ENCODE results near the gene AKAP8L. TPM values are rescaled to one million over a fixed set of nuclear protein-coding genes. Genes with fewer than 3 reads are reported as not detected.
A peak's percentile ranks its signal among the peaks of the same experiment; 100 is the strongest.

AKAP8L gene, protein sequence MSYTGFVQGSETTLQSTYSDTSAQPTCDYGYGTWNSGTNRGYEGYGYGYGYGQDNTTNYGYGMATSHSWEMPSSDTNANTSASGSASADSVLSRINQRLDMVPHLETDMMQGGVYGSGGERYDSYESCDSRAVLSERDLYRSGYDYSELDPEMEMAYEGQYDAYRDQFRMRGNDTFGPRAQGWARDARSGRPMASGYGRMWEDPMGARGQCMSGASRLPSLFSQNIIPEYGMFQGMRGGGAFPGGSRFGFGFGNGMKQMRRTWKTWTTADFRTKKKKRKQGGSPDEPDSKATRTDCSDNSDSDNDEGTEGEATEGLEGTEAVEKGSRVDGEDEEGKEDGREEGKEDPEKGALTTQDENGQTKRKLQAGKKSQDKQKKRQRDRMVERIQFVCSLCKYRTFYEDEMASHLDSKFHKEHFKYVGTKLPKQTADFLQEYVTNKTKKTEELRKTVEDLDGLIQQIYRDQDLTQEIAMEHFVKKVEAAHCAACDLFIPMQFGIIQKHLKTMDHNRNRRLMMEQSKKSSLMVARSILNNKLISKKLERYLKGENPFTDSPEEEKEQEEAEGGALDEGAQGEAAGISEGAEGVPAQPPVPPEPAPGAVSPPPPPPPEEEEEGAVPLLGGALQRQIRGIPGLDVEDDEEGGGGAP
- total RNA-seq = 154 and 163 TPM in 2 replicates
- long read RNA-seq, partial matches to known transcripts = 5 of 9 reads
- long read RNA-seq, other reads (novel, unspliced or antisense) = 3 of 9 reads

DNA sequence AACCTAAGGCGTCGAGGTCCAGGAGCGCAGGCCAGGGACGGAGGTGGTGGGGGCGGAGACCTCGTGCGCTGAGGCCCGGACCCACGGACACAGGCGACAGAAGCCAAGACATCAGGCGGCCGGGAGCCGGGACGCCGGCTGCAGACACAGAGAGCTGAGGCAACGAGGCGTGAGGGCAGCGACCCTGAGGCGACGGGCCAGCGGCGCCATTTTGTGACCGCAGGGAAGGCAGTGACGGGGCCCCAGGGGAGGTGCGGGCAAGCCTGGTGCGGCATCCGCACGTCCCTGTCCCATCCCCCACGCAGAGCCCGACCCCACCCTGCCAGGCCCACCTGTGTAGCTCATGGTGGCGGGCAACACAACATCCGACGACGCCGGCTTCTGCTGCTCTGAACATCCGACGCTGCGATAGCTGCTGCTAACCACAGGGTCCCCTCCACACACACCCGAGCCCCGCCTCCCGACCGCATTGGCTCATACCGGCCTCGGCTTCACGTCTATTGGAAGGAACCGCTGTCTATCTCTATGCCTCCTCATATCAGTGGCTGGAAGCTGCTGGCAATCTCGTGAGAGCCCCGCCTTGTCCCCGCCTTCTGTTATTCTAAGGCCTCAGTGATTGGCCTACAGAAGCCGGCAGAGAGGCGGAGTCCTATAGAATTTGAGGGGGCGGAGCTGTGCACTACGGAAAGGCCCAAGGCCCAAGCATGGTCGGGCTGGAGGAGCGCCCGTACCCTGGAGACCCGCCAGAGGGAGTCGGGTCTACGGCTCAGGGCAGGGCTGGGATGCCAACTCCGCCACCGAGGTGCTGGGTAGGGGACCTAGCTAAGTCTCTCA, at the start of gene AKAP8L:
Gene AKAP8L (minus strand): TSS at position 410 of the 834 bp plus-strand sequence. CDS start 65 bp downstream, at position 345.
- peak within 1 kb of the TSS; percentile 99 for H3K4me3 Mint-ChIP-seq
- H3K4me1 Mint-ChIP-seq = peaks cover 32% of the 10 kb centered on the region
- H3K9me3 Mint-ChIP-seq = no peaks in the 10 kb centered on the region
- DNase-seq (ENCODE audit: low read depth, low spot score) = peak; percentile 97
- H3K27me3 Mint-ChIP-seq (ENCODE audit: low read depth) = peaks cover 4% of the 10 kb centered on the region
- H3K27ac Mint-ChIP-seq (ENCODE audit: unreplicated experiment) = peak within 1 kb of the TSS; percentile 99
- TF ChIP-seq, protein P1, sequence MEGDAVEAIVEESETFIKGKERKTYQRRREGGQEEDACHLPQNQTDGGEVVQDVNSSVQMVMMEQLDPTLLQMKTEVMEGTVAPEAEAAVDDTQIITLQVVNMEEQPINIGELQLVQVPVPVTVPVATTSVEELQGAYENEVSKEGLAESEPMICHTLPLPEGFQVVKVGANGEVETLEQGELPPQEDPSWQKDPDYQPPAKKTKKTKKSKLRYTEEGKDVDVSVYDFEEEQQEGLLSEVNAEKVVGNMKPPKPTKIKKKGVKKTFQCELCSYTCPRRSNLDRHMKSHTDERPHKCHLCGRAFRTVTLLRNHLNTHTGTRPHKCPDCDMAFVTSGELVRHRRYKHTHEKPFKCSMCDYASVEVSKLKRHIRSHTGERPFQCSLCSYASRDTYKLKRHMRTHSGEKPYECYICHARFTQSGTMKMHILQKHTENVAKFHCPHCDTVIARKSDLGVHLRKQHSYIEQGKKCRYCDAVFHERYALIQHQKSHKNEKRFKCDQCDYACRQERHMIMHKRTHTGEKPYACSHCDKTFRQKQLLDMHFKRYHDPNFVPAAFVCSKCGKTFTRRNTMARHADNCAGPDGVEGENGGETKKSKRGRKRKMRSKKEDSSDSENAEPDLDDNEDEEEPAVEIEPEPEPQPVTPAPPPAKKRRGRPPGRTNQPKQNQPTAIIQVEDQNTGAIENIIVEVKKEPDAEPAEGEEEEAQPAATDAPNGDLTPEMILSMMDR (conservative IDR thresholded peaks at IDR 0.05) = peak; percentile 81
- peaks cover 22% of the 10 kb centered on the region for H3K36me3 Mint-ChIP-seq (ENCODE audit: low read depth)

DNA sequence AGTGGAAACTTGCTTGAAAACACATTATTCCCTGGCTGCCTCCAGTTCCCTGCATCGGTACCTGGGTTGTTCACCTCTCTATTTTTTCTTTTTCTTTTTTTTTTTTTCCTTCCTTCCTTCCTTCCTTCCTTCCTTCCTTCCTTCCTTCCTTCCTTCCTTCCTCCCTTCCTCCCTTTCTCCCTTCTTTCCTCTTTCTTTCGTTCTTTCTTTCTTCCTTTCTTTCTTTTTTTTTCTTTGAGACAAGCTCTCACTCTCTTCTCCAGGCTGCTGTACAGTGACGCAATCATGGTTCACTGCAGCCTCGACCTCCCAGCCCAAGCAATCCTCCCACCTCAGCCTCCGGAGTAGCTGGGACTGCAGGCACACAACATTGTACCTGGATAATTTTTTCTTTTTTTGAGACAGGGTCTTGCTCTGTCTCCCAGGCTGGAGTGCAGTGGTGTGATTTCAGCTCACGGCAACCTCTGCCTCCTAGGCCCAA, 49.0 kb upstream of the AKAP8L start:
- H3K27ac Mint-ChIP-seq (ENCODE audit: unreplicated experiment) = no peak overlapping the region
- no peaks in the 10 kb centered on the region for H3K36me3 Mint-ChIP-seq (ENCODE audit: low read depth)
- H3K9me3 Mint-ChIP-seq = peaks cover 1% of the 10 kb centered on the region
- H3K27me3 Mint-ChIP-seq (ENCODE audit: low read depth) = peaks cover 70% of the 10 kb centered on the region
- TF ChIP-seq, protein P1 (conservative IDR thresholded peaks at IDR 0.05) = no peak
- no peak for DNase-seq (ENCODE audit: low read depth, low spot score)
- no peak overlapping the region for H3K4me3 Mint-ChIP-seq
- H3K4me1 Mint-ChIP-seq = no peaks in the 10 kb centered on the region

DNA sequence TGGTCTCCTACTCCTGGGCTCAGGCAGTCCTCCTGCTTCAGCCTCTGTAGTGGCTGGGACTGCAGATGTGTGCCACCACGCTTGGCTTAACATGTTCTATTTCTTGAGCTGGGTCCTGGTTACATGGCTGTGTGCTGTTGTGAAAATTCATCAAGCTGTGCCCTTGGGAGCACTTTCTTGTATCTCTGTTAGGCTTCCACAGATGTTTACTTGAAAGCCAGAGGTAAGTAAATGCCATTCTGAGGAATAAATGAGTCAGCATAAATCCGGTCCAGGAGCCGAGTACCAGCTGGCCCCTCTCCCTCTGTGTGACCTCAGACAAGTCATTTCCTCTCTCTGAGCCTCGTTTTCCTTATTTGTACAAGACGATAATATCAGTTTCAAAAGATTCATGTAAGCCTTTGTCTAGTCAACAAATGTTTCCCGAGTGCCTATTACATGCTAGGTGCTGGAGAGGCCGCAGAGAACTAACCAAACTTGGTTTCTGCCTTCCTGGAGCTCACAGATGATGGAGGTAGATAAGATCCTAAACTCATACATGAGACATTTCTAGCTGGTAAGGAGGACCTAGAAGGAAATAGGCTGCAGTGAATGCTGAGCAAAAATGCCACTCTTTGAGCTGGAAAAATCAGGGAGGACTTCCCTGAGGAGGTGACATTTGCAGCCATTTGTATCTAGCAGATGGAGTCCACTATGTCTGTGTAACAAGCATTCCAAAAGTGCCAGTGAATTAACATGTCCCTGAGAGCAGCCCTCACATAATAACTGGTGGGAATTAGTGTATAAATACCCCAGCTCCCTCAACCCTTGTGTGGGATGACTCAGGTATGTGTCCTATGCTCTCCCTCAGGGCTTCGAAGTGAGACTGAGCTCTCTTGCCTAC, 48.3 kb upstream of the AKAP8L start:
- H3K4me1 Mint-ChIP-seq = no peaks in the 10 kb centered on the region
- H3K4me3 Mint-ChIP-seq = no peak overlapping the region
- H3K36me3 Mint-ChIP-seq (ENCODE audit: low read depth) = no peaks in the 10 kb centered on the region
- no peaks in the 10 kb centered on the region for H3K9me3 Mint-ChIP-seq
- TF ChIP-seq, protein P1 (conservative IDR thresholded peaks at IDR 0.05) = no peak
- no peak for DNase-seq (ENCODE audit: low read depth, low spot score)
- H3K27ac Mint-ChIP-seq (ENCODE audit: unreplicated experiment) = no peak overlapping the region
- H3K27me3 Mint-ChIP-seq (ENCODE audit: low read depth) = peaks cover 74% of the 10 kb centered on the region

DNA sequence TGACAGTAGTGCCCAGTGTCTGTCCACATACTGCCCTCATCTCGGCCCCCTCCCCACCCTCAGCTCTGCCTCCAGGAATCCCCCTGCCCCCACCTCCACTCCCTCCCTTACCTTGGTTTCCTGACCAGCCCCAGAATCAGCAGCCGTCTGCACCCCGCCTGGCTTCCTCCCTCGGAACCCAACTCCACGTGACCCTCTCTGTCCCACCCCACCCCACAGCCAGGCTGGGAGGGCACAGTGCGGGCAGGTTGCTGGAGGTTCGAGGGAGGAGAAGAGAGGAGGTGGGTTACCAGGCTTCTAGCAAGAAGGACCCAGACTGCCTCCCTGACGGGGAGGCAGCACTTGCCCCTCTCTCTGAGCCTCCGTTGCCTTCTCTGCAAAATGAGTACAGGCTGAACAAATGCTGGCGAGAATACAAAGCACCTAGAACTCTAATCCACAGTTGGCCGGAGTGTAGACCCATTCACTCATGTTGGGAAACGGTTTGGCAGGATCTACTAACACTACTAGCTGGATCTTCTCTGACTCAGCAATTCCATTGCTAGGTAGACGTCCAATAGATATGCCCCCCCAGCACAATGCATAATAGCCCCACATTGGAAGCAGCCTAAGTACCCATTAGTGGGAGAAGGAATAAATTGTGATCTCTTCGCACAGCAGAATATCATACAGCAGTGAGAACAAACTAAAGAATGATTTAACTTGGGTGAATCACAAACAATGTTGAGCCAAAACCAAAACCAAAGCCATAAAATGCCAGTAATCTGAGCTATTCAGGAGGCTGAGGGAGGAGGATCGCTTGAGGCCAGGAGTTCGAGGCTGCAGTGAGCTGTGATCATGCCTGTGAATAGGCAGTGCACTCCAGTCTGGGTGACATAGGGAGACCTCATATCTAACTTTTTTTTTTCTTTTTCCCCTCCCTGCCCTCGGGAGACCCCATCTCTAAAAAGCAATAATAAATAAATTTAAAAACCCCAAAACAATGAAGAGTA, 45.9 kb upstream of the AKAP8L start, which contains the start of gene RASAL3:
Gene RASAL3 (minus strand): TSS at position 151 of the 992 bp plus-strand sequence. CDS start 186 bp downstream, outside the sequence.
- Mint-ChIP-seq H3K36me3 (ENCODE audit: low read depth) (peaks cover 2% of the 10 kb centered on the region), H3K4me1 (no peaks in the 10 kb centered on the region), H3K27ac (ENCODE audit: unreplicated experiment) (no peak within 1 kb of the TSS), H3K9me3 (no peaks in the 10 kb centered on the region), H3K4me3 (no peak within 1 kb of the TSS), H3K27me3 (ENCODE audit: low read depth) (peaks cover 75% of the 10 kb centered on the region)
- TF ChIP-seq, protein P1 (conservative IDR thresholded peaks at IDR 0.05) = no peak
- no peak for DNase-seq (ENCODE audit: low read depth, low spot score)
